ENCODE data around the gene NOL12.

- TF ChIP-seq EZH2 (optimal IDR thresholded peaks at IDR 0.05; ENCODE audit: low read depth, low read length), result no peak
- TF ChIP-seq CTCF (IDR thresholded peaks at IDR 0.05; ENCODE audit: low read length), result no peak
Observed at GRCh38 chr22:37659897-37660708, 26.0 kb upstream of the NOL12 start.

All from MM.1S (cell line).